Measurements from ENCODE around the gene PHOSPHO2. TPM values are rescaled to one million over a fixed set of nuclear protein-coding genes. Genes with fewer than 3 reads are reported as not detected.
"Not testable (repeated sequence)": the region's sequence is repeated elsewhere in the genome, so short reads cannot be mapped to it uniquely, and the experiment has no call there.

The PHOSPHO2 gene
- polyA plus RNA-seq, 5 donors: 9.4 to 17.0 (median 15.6) TPM

GRCh38 chr2:169683054-169683424, 11.2 kb upstream of the PHOSPHO2 start:
- DNase-seq: no peak

- DNase-seq: no peak
Observed at GRCh38 chr2:169683425-169684134, 10.7 kb upstream of the PHOSPHO2 start.

- DNase-seq: no peak
Observed at GRCh38 chr2:169684135-169684565, 10.1 kb upstream of the PHOSPHO2 start.

- not testable (repeated sequence) for DNase-seq
Observed at GRCh38 chr2:169684712-169685111, 9.6 kb upstream of the PHOSPHO2 start.

GRCh38 chr2:169686825-169687224, 7.4 kb upstream of the PHOSPHO2 start:
- not testable (repeated sequence) for DNase-seq

- DNase-seq: not testable (repeated sequence)
Observed at GRCh38 chr2:169687943-169688342, 6.3 kb upstream of the PHOSPHO2 start.

GRCh38 chr2:169690958-169691357, 3.3 kb upstream of the PHOSPHO2 start:
- no peak for DNase-seq

GRCh38 chr2:169692718-169693117, 1.6 kb upstream of the PHOSPHO2 start:
- DNase-seq: peak in 1 of 2 donors; percentile 63

- peak in 1 of 2 donors; percentile 55 for DNase-seq
Observed at GRCh38 chr2:169693360-169693759, 909 bp upstream of the PHOSPHO2 start.

GRCh38 chr2:169694894-169695260, 608 bp downstream of the PHOSPHO2 start:
- DNase-seq: no peak

- no peak for DNase-seq
Observed at GRCh38 chr2:169696381-169696780, 2.1 kb downstream of the PHOSPHO2 start.

- DNase-seq: not testable (repeated sequence)
Observed at GRCh38 chr2:169699173-169699572, 4.9 kb downstream of the PHOSPHO2 start.

- no peak for DNase-seq
Observed at GRCh38 chr2:169702996-169703395, 8.7 kb downstream of the PHOSPHO2 start.

GRCh38 chr2:169704160-169704708, 10.0 kb downstream of the PHOSPHO2 start:
- DNase-seq: no peak

GRCh38 chr2:169705927-169706326, 11.7 kb downstream of the PHOSPHO2 start:
- no peak for DNase-seq

GRCh38 chr2:169707626-169708025, 13.4 kb downstream of the PHOSPHO2 start:
- DNase-seq: no peak

- DNase-seq: no peak
Observed at GRCh38 chr2:169709331-169709730, 15.1 kb downstream of the PHOSPHO2 start.

GRCh38 chr2:169709981-169710380, 15.7 kb downstream of the PHOSPHO2 start:
- DNase-seq: no peak

- DNase-seq: no peak
Observed at GRCh38 chr2:169711751-169712509, 17.7 kb downstream of the PHOSPHO2 start.

GRCh38 chr2:169712791-169713227, 18.5 kb downstream of the PHOSPHO2 start:
- no peak for DNase-seq

- DNase-seq: no peak
Observed at GRCh38 chr2:169713331-169713730, 19.1 kb downstream of the PHOSPHO2 start.

GRCh38 chr2:169714699-169715098, 20.4 kb downstream of the PHOSPHO2 start:
- DNase-seq: no peak
